Mesenchymal stem cell (in vitro differentiated cells and primary cell): Measurements from ENCODE around the gene PPP3CA. TPM values are rescaled to one million over a fixed set of nuclear protein-coding genes. Genes with fewer than 3 reads are reported as not detected.
A peak's percentile ranks its signal among the peaks of the same experiment; 100 is the strongest.

Source experiments
- DNase-seq: peaks from one replicate; pipeline ENCODE4 v3.0.0-alpha.2; 2013
- H2AFZ ChIP-seq: one replicate; pipeline ENCODE4 v1.6.1; 2013; ENCODE audit warnings: low read depth, mild to moderate bottlenecking, control low read depth, inconsistent platforms, low read length, moderate library complexity
- H2AK5ac ChIP-seq: 2 replicates; pipeline ENCODE4 v1.6.1; 2013; ENCODE audit warnings: low read length, moderate library complexity, mild to moderate bottlenecking, inconsistent platforms; ENCODE audit not compliant: severe bottlenecking
- H2BK120ac ChIP-seq: one replicate; pipeline ENCODE4 v1.6.1; 2013; ENCODE audit warnings: low read depth, mild to moderate bottlenecking, inconsistent platforms, low read length, moderate library complexity
- H2BK12ac ChIP-seq, 2 experiments: one replicate each; pipeline ENCODE4 v1.6.1; 2013; ENCODE audit warnings: inconsistent platforms in 2 of 2, low read length in 2 of 2, mild to moderate bottlenecking in 2 of 2, moderate library complexity in 2 of 2, control low read depth in 1 of 2
- H2BK15ac ChIP-seq: one replicate; pipeline ENCODE4 v1.6.1; 2013; ENCODE audit warnings: mild to moderate bottlenecking, low read depth, inconsistent platforms; ENCODE audit not compliant: poor library complexity, severe bottlenecking
- H2BK5ac ChIP-seq: 2 replicates; pipeline ENCODE4 v1.6.1; 2013; ENCODE audit warnings: low read depth, mild to moderate bottlenecking, low read length, control low read depth, inconsistent platforms; ENCODE audit not compliant: poor library complexity, severe bottlenecking
- H3K14ac ChIP-seq, 2 experiments: one replicate each; pipeline ENCODE4 v1.6.1; 2013; ENCODE audit warnings: inconsistent platforms in 2 of 2, low read length in 2 of 2, control low read depth in 1 of 2, mild to moderate bottlenecking in 1 of 2, moderate library complexity in 1 of 2
- H3K18ac ChIP-seq, 2 experiments: one replicate each; pipeline ENCODE4 v1.6.1; 2013; ENCODE audit warnings: inconsistent platforms in 2 of 2, low read length in 2 of 2, control low read depth in 1 of 2, low read depth in 1 of 2, mild to moderate bottlenecking in 1 of 2
- H3K23ac ChIP-seq, 2 experiments: one replicate each; pipeline ENCODE4 v1.6.1; 2013; ENCODE audit warnings: inconsistent platforms in 2 of 2, low read length in 2 of 2, mild to moderate bottlenecking in 2 of 2, moderate library complexity in 2 of 2, control low read depth in 1 of 2
- H3K27ac ChIP-seq: 2 replicates; pipeline ENCODE4 v1.5.1; 2013; ENCODE audit warnings: mild to moderate bottlenecking, moderate library complexity, low read length, control low read depth, inconsistent platforms; ENCODE audit not compliant: poor library complexity, severe bottlenecking
- H3K27me3 ChIP-seq, 2 experiments: 2 replicates each; pipeline versions ENCODE4 v1.6.1 to v1.7.0; 2013; ENCODE audit warnings: low read length in 2 of 2, mild to moderate bottlenecking in 2 of 2, moderate library complexity in 2 of 2, control low read depth in 1 of 2, inconsistent platforms in 1 of 2; ENCODE audit not compliant: control insufficient read depth in 1 of 2, insufficient read depth in 1 of 2
- H3K36me3 ChIP-seq, 2 experiments: 2 replicates each; pipeline versions ENCODE4 v1.6.1 to v1.7.0; 2013; ENCODE audit warnings: low read length in 2 of 2, control low read depth in 1 of 2, inconsistent platforms in 1 of 2, low read depth in 1 of 2, mild to moderate bottlenecking in 1 of 2; ENCODE audit not compliant: insufficient read depth in 2 of 2, control insufficient read depth in 1 of 2
- H3K4ac ChIP-seq, 2 experiments: one replicate each; pipeline ENCODE4 v1.6.1; 2013; ENCODE audit warnings: inconsistent platforms in 2 of 2, low read length in 2 of 2, mild to moderate bottlenecking in 2 of 2, moderate library complexity in 2 of 2, control low read depth in 1 of 2, low read depth in 1 of 2
- H3K4me1 ChIP-seq: 2 replicates; pipeline ENCODE4 v1.6.1; 2013; ENCODE audit warnings: low read depth, low read length, control low read depth; ENCODE audit not compliant: control insufficient read depth, insufficient read depth
- H3K4me2 ChIP-seq: 2 replicates; pipeline ENCODE4 v1.6.1; 2013; ENCODE audit warnings: low read length, mild to moderate bottlenecking, inconsistent platforms; ENCODE audit not compliant: poor library complexity, severe bottlenecking
- H3K4me3 ChIP-seq, 2 experiments: 2 replicates each; pipeline versions ENCODE4 v1.5.1 to v1.7.0; 2013; ENCODE audit warnings: low read length in 2 of 2, mild to moderate bottlenecking in 2 of 2, control low read depth in 1 of 2, low read depth in 1 of 2; ENCODE audit not compliant: insufficient read depth in 1 of 2
- H3K79me1 ChIP-seq: replicated peaks from 2 replicates; pipeline ENCODE4 v1.6.1; 2013; ENCODE audit warnings: mild to moderate bottlenecking, control low read depth, low read length, inconsistent platforms; ENCODE audit not compliant: poor library complexity, severe bottlenecking
- H3K9ac ChIP-seq: 2 replicates; pipeline ENCODE4 v1.7.0; 2013; ENCODE audit warnings: mild to moderate bottlenecking, low read length, moderate library complexity
- H3K9me3 ChIP-seq: 2 replicates; pipeline ENCODE4 v1.7.0; 2013; ENCODE audit warnings: mild to moderate bottlenecking, low read length; ENCODE audit not compliant: control insufficient read depth
- H4K8ac ChIP-seq: one replicate; pipeline ENCODE4 v1.6.1; 2013; ENCODE audit warnings: inconsistent platforms, mild to moderate bottlenecking, low read length, moderate library complexity
- H4K91ac ChIP-seq: one replicate; pipeline ENCODE4 v1.6.1; 2013; ENCODE audit warnings: mild to moderate bottlenecking, low read length, inconsistent platforms
- WGBS: methylation state at CpG from one replicate; pipeline ENCODE4 v1.1.7; 2013; ENCODE audit warnings: mixed read lengths; 5-methylcytosine and 5-hydroxymethylcytosine counted together
- polyA plus RNA-seq, 2 experiments: library from polyadenylated mRNA; stranded (reverse); fragments of 200-250 nt; gene quantifications; one replicate each; pipeline ENCODE4 v1.2.3, GENCODE V29; 2013

PPP3CA gene
- polyA plus RNA-seq (2013, experiment 1 of 2), result 51.4 TPM
- 52.2 TPM for polyA plus RNA-seq (2013, experiment 2 of 2)

DNA sequence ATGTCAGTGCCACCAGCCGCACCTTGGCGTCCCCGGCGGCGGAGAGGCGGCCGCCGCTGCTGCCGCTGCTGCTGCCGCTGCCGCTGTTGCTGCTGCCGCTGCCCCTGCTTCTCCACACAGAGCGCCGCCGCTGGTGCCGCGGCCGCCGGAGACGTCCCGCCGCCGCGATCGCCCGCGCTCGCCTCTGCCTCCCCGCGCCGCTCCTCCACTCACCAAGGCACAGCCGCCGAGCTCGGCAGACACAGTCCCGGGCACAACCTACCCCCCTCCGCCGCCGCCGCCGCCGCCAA is at the start of gene PPP3CA:
Gene PPP3CA, minus strand, starts transcription at position 260 of the 290 bp plus-strand sequence.
- Histone ChIP-seq H3K14ac (peak within 1 kb of the TSS; percentile 21 to 98), H2BK12ac (peak within 1 kb of the TSS; percentile 81 to 95), H3K18ac (peak within 1 kb of the TSS; percentile 98 to 100), H3K4me3 (peak within 1 kb of the TSS; percentile 98), H3K9ac (peak within 1 kb of the TSS; percentile 94), H2BK120ac (peak within 1 kb of the TSS; percentile 85), H3K23ac (peak within 1 kb of the TSS in 1 of 2 experiments; percentile 100), H3K27ac (peak within 1 kb of the TSS; percentile 85), H3K4me1 (peaks cover 12% of the 10 kb centered on the region), H3K36me3 (no peaks in the 10 kb centered on the region), H3K4ac (peak within 1 kb of the TSS; percentile 89 to 94), H3K79me1 (peaks cover 2% of the 10 kb centered on the region), H3K9me3 (no peaks in the 10 kb centered on the region), H2AFZ (peak within 1 kb of the TSS; percentile 87), H2BK5ac (peak within 1 kb of the TSS; percentile 84), H3K4me2 (peak within 1 kb of the TSS; percentile 71), H4K8ac (peak within 1 kb of the TSS; percentile 86), H4K91ac (peak within 1 kb of the TSS; percentile 95), H2BK15ac (peak within 1 kb of the TSS; percentile 88), H2AK5ac (no peak within 1 kb of the TSS), H3K27me3 (no peaks in the 10 kb centered on the region)
- WGBS, result 3% methylated on average over 24 of the region's 41 CpGs
- no peak for DNase-seq

DNA sequence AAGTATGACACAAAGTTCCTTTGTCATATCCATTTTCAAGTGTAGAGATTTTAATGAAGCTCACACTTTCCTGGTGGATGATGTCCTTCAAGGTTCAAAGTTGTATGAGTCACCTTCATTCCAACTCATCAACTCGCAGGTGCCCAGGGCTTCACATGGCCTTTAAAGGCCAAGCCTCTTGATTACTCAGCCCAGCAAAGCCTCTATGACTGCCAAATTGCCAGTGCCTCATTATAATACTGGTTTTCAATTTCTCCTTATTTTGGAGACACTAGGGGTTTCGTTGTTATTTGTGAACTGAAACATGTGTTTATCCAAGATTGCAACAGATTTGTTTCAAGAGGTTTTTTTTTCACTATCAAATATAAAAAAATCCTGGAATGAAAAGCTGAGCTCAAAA is 45.9 kb upstream of the PPP3CA start:
- no peak for DNase-seq
- H2BK15ac ChIP-seq, result no peak overlapping the region
- H2AFZ ChIP-seq, result no peak overlapping the region
- no peak overlapping the region for H3K4me3 ChIP-seq
- no peaks in the 10 kb centered on the region for H3K79me1 ChIP-seq
- H3K27me3 ChIP-seq, result no peaks in the 10 kb centered on the region
- no peak overlapping the region for H2BK12ac ChIP-seq
- no peak overlapping the region for H3K4ac ChIP-seq
- no peak overlapping the region for H3K27ac ChIP-seq
- no peak overlapping the region for H3K4me2 ChIP-seq
- H4K91ac ChIP-seq, result no peak overlapping the region
- H3K9ac ChIP-seq, result no peak overlapping the region
- H2BK5ac ChIP-seq, result no peak overlapping the region
- 5% methylated on average over 1 of the region's 2 CpGs for WGBS
- H3K4me1 ChIP-seq, result peaks cover 1% of the 10 kb centered on the region
- H3K9me3 ChIP-seq, result peaks cover 10% of the 10 kb centered on the region
- no peaks in the 10 kb centered on the region for H3K36me3 ChIP-seq
- H4K8ac ChIP-seq, result no peak overlapping the region
- no peak overlapping the region for H3K18ac ChIP-seq
- no peak overlapping the region for H2BK120ac ChIP-seq
- no peak overlapping the region for H3K14ac ChIP-seq
- no peak overlapping the region for H3K23ac ChIP-seq
- H2AK5ac ChIP-seq, result no peak overlapping the region

DNA sequence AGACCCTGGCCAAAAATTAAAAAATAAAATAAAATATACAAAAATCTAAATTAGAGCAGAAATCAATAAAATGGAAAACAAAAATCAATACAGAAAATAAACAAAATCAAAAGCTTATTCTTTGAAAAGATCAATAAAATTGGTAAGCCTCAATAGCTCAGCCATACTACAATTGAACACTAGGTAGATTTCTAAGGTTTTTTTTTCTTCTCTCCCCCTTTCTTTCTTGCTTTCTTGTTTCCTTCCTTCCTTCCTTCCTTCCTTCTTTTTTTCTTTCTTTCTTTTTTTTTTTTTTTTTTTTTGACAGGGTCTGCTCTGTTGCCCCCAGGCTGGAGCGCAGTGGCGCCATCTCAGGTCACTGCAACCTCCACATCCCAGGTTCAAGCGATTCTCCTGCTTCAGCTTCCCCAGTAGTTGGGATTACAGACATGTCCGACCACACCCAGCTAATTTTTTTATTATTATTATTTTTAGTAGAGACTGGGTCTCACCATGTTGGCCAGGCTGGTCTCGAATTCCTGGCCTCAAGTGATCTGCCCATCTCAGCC is 23.4 kb upstream of the PPP3CA start:
- no peaks in the 10 kb centered on the region for H3K36me3 ChIP-seq
- H2BK12ac ChIP-seq, result no peak overlapping the region
- no peak for DNase-seq
- H3K4me3 ChIP-seq, result no peak overlapping the region
- peaks cover 3% of the 10 kb centered on the region for H3K9me3 ChIP-seq
- no peak overlapping the region for H3K18ac ChIP-seq
- no peak overlapping the region for H2AFZ ChIP-seq
- no peak overlapping the region for H3K23ac ChIP-seq
- H3K14ac ChIP-seq, result no peak overlapping the region
- no peak overlapping the region for H2AK5ac ChIP-seq
- H3K27ac ChIP-seq, result no peak overlapping the region
- no peaks in the 10 kb centered on the region for H3K27me3 ChIP-seq
- no peak overlapping the region for H3K4ac ChIP-seq
- no peak overlapping the region for H2BK5ac ChIP-seq
- no peak overlapping the region for H4K91ac ChIP-seq
- 97% methylated on average over 1 of the region's 5 CpGs for WGBS
- H2BK15ac ChIP-seq, result no peak overlapping the region
- H3K9ac ChIP-seq, result no peak overlapping the region
- H3K4me1 ChIP-seq, result no peaks in the 10 kb centered on the region
- H3K4me2 ChIP-seq, result no peak overlapping the region
- no peak overlapping the region for H2BK120ac ChIP-seq
- H3K79me1 ChIP-seq, result no peaks in the 10 kb centered on the region
- H4K8ac ChIP-seq, result no peak overlapping the region

DNA sequence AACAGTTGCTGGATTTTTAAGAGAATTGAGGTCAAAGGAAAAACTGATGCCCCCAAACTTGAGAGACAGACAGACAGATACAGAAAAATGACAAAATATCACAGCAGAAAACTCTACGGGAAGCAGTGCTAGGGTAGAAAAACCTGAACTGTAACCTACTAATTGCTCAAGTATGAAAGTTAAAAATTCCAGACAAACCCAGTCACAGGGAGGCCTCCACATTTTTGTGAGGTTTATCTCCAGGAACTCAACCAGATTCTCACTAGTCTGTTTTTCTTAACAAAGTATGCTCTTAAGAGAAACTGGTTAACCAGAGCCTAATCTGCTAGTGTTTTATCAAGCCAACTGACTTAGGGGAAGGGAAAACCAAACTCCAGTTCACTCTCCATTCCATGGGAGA is 19.9 kb upstream of the PPP3CA start:
- Histone ChIP-seq H3K36me3 (no peaks in the 10 kb centered on the region), H2AFZ (no peak overlapping the region), H3K9ac (peak overlapping the region; percentile 63), H4K91ac (no peak overlapping the region), H2BK5ac (peak overlapping the region; percentile 79), H2BK12ac (no peak overlapping the region), H3K27ac (peak overlapping the region; percentile 94), H3K4me1 (no peaks in the 10 kb centered on the region), H3K79me1 (no peaks in the 10 kb centered on the region), H3K4me3 (no peak overlapping the region), H2AK5ac (no peak overlapping the region), H2BK15ac (no peak overlapping the region), H3K27me3 (no peaks in the 10 kb centered on the region), H3K4ac (no peak overlapping the region), H3K18ac (peak overlapping the region in 1 of 2 experiments; percentile 43), H3K23ac (no peak overlapping the region), H2BK120ac (no peak overlapping the region), H4K8ac (no peak overlapping the region), H3K14ac (no peak overlapping the region), H3K9me3 (no peaks in the 10 kb centered on the region), H3K4me2 (no peak overlapping the region)
- WGBS, result 0% methylated on average over 1 of the region's 1 CpG
- DNase-seq, result peak; percentile 80
